ENCODE results near the gene LMLN. TPM values are rescaled to one million over a fixed set of nuclear protein-coding genes. Genes with fewer than 3 reads are reported as not detected.

The LMLN gene
- total and polyA plus RNA-seq, 2 of the 13 experiments (the other 11 are each of a cell fraction or from before 2014, with no cell fraction given): 1.2 to 1.8 TPM

DNA sequence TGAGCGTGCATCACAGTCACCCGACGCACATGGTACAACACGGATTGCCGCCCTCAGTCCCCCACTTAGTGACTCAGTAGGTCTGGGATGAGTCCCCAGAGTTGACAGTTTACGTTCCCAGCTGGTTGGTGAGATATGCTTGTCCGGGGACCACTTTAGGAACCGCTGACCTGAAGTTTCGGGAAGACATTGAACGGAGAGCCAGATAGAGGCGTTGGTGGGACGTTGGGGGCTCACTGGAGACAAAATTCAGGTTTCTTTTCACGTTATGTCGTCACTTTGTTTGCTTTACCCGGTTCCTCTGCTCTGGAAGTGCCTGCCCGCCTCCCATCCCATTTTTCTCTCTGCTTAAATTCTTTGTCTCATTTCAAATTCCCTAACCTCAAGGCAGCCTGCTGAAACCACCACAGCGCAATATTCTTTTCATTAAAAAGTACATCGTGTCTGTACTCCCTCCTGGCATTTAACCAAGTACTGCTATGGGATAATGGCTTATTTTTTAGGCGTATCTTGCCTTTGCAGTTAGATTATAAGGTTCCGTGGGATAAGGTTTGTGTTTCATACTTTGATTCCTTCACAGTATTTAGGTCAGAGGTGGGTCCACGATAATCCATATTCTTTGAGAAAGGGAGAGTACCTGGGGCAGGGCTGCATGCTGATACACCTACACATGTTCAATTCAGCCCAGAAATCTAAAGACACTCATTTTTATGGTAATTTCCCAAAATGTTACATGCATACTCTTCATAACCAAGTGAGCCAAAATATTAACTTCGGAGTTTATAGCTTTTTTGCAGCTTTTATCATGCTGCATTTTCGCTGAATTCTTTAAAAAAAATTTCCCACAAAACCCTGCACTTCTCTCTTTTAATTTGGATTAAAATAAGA is 921 bp downstream of the LMLN start (continued):
- no peak for TF ChIP-seq MED13 (CRISPR knock-in tag; IDR thresholded peaks at IDR 0.05)
- TF ChIP-seq ZNF616 (CRISPR knock-in tag; IDR thresholded peaks at IDR 0.05; ENCODE audit: low read depth): no peak
- TF ChIP-seq ZNF850 (CRISPR knock-in tag; conservative IDR thresholded peaks at IDR 0.05): no peak
- TF ChIP-seq, protein P1, sequence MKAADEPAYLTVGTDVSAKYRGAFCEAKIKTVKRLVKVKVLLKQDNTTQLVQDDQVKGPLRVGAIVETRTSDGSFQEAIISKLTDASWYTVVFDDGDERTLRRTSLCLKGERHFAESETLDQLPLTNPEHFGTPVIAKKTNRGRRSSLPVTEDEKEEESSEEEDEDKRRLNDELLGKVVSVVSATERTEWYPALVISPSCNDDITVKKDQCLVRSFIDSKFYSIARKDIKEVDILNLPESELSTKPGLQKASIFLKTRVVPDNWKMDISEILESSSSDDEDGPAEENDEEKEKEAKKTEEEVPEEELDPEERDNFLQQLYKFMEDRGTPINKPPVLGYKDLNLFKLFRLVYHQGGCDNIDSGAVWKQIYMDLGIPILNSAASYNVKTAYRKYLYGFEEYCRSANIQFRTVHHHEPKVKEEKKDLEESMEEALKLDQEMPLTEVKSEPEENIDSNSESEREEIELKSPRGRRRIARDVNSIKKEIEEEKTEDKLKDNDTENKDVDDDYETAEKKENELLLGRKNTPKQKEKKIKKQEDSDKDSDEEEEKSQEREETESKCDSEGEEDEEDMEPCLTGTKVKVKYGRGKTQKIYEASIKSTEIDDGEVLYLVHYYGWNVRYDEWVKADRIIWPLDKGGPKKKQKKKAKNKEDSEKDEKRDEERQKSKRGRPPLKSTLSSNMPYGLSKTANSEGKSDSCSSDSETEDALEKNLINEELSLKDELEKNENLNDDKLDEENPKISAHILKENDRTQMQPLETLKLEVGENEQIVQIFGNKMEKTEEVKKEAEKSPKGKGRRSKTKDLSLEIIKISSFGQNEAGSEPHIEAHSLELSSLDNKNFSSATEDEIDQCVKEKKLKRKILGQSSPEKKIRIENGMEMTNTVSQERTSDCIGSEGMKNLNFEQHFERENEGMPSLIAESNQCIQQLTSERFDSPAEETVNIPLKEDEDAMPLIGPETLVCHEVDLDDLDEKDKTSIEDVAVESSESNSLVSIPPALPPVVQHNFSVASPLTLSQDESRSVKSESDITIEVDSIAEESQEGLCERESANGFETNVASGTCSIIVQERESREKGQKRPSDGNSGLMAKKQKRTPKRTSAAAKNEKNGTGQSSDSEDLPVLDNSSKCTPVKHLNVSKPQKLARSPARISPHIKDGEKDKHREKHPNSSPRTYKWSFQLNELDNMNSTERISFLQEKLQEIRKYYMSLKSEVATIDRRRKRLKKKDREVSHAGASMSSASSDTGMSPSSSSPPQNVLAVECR (CRISPR knock-in tag; IDR thresholded peaks at IDR 0.05; ENCODE audit: borderline replicate concordance): no peak
- TF ChIP-seq, protein P2, sequence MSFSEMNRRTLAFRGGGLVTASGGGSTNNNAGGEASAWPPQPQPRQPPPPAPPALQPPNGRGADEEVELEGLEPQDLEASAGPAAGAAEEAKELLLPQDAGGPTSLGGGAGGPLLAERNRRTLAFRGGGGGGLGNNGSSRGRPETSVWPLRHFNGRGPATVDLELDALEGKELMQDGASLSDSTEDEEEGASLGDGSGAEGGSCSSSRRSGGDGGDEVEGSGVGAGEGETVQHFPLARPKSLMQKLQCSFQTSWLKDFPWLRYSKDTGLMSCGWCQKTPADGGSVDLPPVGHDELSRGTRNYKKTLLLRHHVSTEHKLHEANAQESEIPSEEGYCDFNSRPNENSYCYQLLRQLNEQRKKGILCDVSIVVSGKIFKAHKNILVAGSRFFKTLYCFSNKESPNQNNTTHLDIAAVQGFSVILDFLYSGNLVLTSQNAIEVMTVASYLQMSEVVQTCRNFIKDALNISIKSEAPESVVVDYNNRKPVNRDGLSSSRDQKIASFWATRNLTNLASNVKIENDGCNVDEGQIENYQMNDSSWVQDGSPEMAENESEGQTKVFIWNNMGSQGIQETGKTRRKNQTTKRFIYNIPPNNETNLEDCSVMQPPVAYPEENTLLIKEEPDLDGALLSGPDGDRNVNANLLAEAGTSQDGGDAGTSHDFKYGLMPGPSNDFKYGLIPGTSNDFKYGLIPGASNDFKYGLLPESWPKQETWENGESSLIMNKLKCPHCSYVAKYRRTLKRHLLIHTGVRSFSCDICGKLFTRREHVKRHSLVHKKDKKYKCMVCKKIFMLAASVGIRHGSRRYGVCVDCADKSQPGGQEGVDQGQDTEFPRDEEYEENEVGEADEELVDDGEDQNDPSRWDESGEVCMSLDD (CRISPR knock-in tag; IDR thresholded peaks at IDR 0.05; ENCODE audit: borderline replicate concordance): no peak
- TF ChIP-seq SMARCC2 (IDR thresholded peaks at IDR 0.05): no peak
- TF ChIP-seq JDP2 (CRISPR knock-in tag; IDR thresholded peaks at IDR 0.05; ENCODE audit: borderline replicate concordance): no peak
- TF ChIP-seq DMAP1 (CRISPR knock-in tag; IDR thresholded peaks at IDR 0.05): 0 out of 2 replicates have a peak, but pooled peaks have one; percentile 30
- TF ChIP-seq ZNF761 (CRISPR knock-in tag; conservative IDR thresholded peaks at IDR 0.05): no peak
- no peak for TF ChIP-seq YY1 (IDR thresholded peaks at IDR 0.05; ENCODE audit: insufficient read depth, insufficient replicate concordance, low read depth, low read length)
- TF ChIP-seq EEA1 (CRISPR knock-in tag; IDR thresholded peaks at IDR 0.05; ENCODE audit: borderline replicate concordance): no peak
- TF ChIP-seq ZNF251 (CRISPR knock-in tag; IDR thresholded peaks at IDR 0.05): no peak
- TF ChIP-seq, protein P3, sequence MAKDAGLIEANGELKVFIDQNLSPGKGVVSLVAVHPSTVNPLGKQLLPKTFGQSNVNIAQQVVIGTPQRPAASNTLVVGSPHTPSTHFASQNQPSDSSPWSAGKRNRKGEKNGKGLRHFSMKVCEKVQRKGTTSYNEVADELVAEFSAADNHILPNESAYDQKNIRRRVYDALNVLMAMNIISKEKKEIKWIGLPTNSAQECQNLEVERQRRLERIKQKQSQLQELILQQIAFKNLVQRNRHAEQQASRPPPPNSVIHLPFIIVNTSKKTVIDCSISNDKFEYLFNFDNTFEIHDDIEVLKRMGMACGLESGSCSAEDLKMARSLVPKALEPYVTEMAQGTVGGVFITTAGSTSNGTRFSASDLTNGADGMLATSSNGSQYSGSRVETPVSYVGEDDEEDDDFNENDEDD (CRISPR knock-in tag; IDR thresholded peaks at IDR 0.05; ENCODE audit: borderline replicate concordance): peak; percentile 40; the same call in 1 of the 2 replicates
- TF ChIP-seq ATF7-NPFF (CRISPR knock-in tag; IDR thresholded peaks at IDR 0.05; ENCODE audit: low read depth): peak; percentile 20; the same call in 1 of the 2 replicates
- TF ChIP-seq ZNF329 (CRISPR knock-in tag; IDR thresholded peaks at IDR 0.05; ENCODE audit: low read depth): 0 out of 2 replicates have a peak, but pooled peaks have one; percentile 2
- TF ChIP-seq MIXL1 (CRISPR knock-in tag; IDR thresholded peaks at IDR 0.05): no peak
- no peak for TF ChIP-seq CBX5 (CRISPR knock-in tag; IDR thresholded peaks at IDR 0.05; ENCODE audit: borderline replicate concordance)
- no peak for TF ChIP-seq SRF (IDR thresholded peaks at IDR 0.05; ENCODE audit: low read depth, low read length)
- TF ChIP-seq NFIB (CRISPR knock-in tag; IDR thresholded peaks at IDR 0.05; ENCODE audit: borderline replicate concordance): no peak
- TF ChIP-seq, protein P4, sequence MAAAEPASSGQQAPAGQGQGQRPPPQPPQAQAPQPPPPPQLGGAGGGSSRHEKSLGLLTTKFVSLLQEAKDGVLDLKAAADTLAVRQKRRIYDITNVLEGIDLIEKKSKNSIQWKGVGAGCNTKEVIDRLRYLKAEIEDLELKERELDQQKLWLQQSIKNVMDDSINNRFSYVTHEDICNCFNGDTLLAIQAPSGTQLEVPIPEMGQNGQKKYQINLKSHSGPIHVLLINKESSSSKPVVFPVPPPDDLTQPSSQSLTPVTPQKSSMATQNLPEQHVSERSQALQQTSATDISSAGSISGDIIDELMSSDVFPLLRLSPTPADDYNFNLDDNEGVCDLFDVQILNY (CRISPR knock-in tag; conservative IDR thresholded peaks at IDR 0.05): no peak
- TF ChIP-seq TEAD2 (CRISPR knock-in tag; IDR thresholded peaks at IDR 0.05): no peak

All from HepG2 (cell line).